ENCODE measurements around the gene NEXN.
"Not testable (repeated sequence)": the region's sequence is repeated elsewhere in the genome, so short reads cannot be mapped to it uniquely, and the experiment has no call there.

The NEXN gene

GRCh38 chr1:77966291-77966690, 77.9 kb downstream of the NEXN start:
- DNase-seq: no peak

GRCh38 chr1:77970192-77970591, 81.8 kb downstream of the NEXN start:
- DNase-seq: no peak

GRCh38 chr1:77972080-77972479, 83.7 kb downstream of the NEXN start:
- no peak for DNase-seq

- peak; percentile 55 for DNase-seq
These were observed 87.0 kb downstream of the NEXN start for GRCh38 chr1:77975386-77975785.

- DNase-seq: peak; percentile 22
These were observed 87.5 kb downstream of the NEXN start for GRCh38 chr1:77975907-77976306.

GRCh38 chr1:77976433-77977076, 88.1 kb downstream of the NEXN start:
- no peak for DNase-seq

GRCh38 chr1:77977989-77978292, 89.5 kb downstream of the NEXN start:
- no peak for DNase-seq

- peak; percentile 87 for DNase-seq
These were observed 90.0 kb downstream of the NEXN start for GRCh38 chr1:77978293-77978968.

GRCh38 chr1:77978969-77979876, 90.8 kb downstream of the NEXN start, which contains the start of gene FUBP1:
Gene FUBP1 (minus strand): TSS chr1:77979072. CDS start chr1:77979004, 68 bp downstream.
- peak; percentile 100 for DNase-seq

- DNase-seq: not testable (repeated sequence)
These were observed 95.0 kb downstream of the NEXN start for GRCh38 chr1:77983352-77983996.

GRCh38 chr1:77983997-77984355, 95.6 kb downstream of the NEXN start:
- no peak for DNase-seq

GRCh38 chr1:77984629-77985028, 96.2 kb downstream of the NEXN start:
- no peak for DNase-seq

- no peak for DNase-seq
These were observed 98.4 kb downstream of the NEXN start for GRCh38 chr1:77986810-77987209.

GRCh38 chr1:77987919-77988318, 99.5 kb downstream of the NEXN start:
- DNase-seq: no peak

- DNase-seq: no peak
These were observed 101.3 kb downstream of the NEXN start for GRCh38 chr1:77989744-77990143.

- DNase-seq: no peak
These were observed 102.3 kb downstream of the NEXN start for GRCh38 chr1:77990629-77991204.

- no peak for DNase-seq
These were observed 103.2 kb downstream of the NEXN start for GRCh38 chr1:77991638-77992037.
